T-helper 2 cell treated with Interferon-gamma antibody and Interleukin-4, amounts not matched to agents 100 ng/mL and 5 ng/mL, for 36 hours (primary cell): Measurements from ENCODE around the gene SCN8A. TPM values are rescaled to one million over a fixed set of nuclear protein-coding genes. Genes with fewer than 3 reads are reported as not detected.
"Not testable (repeated sequence)": the region's sequence is repeated elsewhere in the genome, so short reads cannot be mapped to it uniquely, and the experiment has no call there.

ENCODE experiments used
- intact Hi-C: fragments of 100-400 bp; cut with micrococcal nuclease; formaldehyde crosslinking; loops from one replicate; pipeline ENCODE4 v1.15.1; 2023
- total RNA-seq: library from RNA; stranded (reverse); gene quantifications from 2 replicates; pipeline ENCODE4 v1.2.3, GENCODE V29; 2022

Gene SCN8A
- total RNA-seq, 1 donor from 2014 or later = 0.64 TPM

DNA sequence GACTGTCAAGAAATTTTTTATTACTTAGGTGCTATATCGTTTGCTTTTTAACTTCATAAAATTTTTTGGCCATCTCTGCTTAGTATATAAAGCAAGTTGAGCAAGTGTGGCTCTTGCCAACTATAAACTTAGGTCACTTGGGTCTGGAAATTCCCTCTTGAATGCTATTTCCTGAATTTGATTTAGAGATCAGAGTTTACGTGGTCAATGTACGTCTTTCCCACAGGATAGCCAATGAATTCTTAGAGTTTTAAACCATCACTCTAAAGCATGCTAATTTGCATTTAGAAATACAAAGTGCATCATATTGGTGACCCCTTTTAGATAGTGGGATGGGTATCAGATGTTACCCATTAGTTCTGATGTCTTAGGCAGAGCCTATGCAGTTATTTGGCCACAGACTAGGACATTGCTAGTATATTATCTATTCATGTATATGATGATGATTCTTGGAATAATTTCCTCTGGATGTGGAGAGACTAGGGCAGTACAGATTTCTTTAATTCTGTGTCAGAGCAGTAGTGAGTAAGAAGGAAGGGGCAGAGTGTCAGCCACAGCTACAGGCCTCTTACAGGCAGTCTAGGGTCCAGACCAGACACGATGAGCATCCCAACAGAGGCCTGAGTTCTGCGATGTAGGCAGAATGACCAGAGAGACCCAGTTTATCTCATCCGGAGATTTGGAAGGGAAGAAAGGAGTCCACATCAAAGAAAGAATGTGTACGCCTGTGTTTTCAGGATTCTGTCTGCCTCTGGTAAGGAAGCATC is 30.3 kb downstream of the SCN8A start:
- intact Hi-C loops = no loop called here

GRCh38 chr12:51622564-51622963 is 31.5 kb downstream of the SCN8A start:
- intact Hi-C loops = no loop called here

DNA sequence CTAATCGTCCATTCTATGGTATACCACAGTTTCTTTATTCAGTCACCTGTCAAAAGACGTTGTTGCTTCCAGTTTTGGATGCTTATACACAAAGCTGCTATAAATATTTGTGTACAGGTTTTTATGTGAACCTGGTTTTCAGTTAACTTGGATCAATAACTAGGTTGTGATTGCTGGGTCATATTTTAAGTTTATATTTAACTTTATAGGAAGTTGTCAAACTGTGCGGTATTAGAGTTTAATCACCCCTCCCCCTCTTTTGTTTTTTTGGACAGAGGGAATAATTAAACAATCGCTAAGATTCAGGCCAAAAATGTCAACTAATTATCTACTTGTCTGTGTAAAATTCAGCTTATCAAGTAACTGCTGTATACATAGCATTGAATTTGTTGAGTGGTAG is 34.3 kb downstream of the SCN8A start:
- intact Hi-C loops = no loop called here

DNA sequence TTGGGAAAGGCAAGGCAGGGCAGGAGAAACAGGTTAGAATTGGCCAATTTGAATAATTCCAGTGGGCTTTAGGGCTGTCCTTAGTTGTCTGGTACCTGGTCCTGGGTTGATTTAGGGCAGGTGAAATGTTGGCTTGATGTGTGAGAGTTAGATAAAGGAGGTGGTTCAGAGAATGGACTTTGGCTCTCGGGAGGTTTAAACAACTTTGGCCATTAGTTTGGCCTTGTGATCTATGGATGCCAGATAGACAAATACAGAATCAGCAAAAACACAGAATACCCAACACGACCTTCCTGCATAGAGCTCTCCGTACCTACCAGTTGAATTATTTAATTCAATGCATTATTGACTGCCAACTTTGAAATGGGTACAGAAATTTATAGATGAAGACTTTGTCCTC is 35.1 kb downstream of the SCN8A start:
- intact Hi-C loops = no loop called here

GRCh38 chr12:51626629-51627028 is 35.6 kb downstream of the SCN8A start:
- intact Hi-C loops = no loop called here

DNA sequence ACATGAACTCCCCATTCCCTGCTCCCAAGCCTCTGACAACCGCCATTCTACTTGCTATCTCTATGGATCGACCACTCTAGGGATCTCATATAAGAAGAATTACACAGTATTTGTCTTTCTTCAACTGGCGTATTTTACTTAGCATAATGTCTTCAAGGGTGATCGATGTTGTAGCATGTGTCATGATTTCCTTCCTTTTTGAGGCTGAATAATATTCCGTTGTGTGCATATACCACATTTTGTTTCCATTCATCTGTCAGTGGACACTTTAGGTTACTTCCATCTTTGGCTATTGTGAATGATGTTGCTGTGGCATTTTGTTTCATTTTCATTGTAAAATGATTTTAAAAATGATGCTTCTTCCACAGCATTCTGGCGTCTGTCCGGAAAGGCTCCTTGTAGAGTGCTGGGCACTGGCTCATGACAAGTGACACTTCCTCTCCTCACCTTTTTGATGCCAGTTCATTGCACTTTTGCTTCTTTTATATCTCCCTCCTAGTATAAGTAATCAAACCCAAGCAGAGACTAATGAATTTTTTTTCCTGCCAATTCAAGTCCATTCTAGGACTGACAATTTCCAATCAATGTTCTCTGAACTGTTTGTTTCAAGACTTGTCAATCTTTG is 39.3 kb downstream of the SCN8A start:
- intact Hi-C loops = no loop called here

DNA sequence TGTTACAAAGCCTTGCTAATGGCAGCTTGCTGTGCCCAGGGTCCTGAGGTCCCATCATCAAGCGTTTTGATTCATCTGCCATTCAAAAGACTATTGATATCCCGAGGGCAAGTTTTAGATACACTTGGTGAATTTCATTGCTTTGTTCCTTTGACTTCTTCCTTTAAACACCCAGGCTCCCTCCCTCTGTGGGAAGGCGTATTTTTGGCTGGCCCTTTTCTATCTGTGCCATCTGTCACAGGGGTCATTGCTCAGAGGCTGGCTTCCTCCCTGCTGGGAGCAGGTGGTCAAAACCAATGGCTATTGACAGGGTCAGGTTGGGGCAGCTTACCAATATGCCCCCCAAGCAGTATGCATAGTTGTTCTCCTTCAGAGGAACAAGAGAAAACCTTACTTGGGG is 40.0 kb downstream of the SCN8A start:
- intact Hi-C loops = no loop called here

DNA sequence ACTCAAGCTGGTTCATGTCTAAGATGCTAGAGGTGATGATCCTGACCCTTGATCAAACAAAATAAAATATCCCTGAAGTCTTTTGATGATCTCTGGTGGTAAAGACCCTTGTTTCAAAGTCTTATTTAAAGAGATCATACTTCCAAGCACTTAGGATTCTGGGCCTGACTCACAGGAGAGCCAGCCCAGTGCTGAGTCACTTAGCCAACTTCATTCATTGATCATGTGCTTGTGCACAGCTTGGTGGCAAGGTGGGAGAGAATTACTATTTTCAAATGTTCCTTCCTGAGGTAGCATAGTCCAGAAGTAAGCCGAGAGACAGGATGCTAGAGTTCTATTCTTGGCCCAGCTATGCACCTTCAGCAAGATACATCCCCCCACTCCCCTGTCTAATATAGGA is 40.6 kb downstream of the SCN8A start:
- intact Hi-C loops = no loop called here

DNA sequence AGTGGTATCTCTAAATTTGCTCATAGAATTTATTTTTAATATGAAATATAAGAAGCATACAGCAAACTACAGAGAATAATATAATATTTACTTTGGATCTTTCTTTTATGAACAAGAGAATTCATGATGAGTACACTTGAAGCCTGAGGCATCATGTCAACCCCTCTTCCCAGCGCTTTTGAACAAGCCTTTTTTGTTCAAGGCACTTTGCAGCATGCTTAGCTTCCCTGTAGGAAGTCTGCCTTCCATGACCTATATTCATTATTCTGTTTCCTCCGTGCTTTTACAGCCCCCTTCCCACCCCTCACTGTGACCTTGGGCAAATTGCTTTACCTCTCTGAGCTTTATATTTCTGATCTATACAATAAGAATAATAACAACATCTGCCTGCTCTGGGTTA is 41.6 kb downstream of the SCN8A start:
- intact Hi-C loops = no loop called here

DNA sequence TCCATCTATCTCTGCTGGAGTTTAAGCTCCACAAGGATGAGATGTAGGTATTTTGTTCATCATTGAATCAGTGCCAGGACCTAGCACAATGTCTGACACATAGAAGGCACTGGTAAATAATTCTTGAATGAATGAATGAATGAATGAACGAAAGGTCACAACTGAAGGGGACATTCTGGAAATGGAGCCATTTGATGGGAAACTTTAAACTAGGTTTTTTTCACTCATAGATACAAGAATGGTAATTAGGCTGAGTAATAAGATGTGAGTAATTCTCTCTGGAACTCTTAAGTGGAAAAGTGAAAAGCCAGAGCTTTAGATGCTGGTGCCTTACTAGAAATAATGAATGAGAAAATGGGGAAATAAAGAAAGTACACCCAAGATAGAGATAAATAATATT is 44.3 kb downstream of the SCN8A start:
- intact Hi-C loops = no loop called here

DNA sequence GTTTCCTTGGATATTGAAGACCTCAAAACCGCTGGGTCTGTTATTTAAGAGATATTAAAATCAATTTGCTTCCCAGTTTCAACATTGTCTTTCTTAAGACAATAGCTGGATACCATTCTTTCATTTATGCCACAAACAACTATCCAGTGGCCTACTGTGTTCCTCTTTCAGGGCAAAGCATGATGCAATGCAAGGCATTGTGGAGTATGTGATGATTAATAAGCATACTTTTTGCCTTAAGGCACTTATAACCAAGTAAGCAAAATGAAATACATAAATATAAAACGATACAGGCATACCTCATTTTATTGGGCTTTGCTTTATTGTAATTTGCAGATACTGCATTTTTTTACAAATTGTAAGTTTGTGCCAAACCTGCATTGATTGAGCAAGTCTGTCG is 45.5 kb downstream of the SCN8A start:
- intact Hi-C loops = no loop called here

GRCh38 chr12:51636986-51637385 is 46.0 kb downstream of the SCN8A start:
- intact Hi-C loops = no loop called here

DNA sequence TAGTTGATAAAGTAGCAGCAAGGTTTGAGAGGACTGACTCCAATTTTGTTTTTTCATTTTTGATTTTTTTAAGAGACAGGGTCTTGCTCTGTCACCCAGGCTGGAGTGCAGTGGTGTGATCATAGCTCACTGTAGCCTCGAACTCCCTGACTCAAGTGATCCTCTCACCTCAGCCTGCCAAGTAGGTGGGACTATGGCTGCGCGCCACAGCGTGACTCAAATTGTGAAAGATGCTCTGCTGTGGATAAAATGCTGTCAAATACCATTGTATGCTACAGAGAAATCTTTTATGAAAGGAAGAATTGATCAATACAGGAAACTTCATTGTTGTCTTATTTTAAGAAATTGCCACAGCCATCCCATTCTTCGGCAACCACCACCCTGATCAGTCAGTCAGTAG is 48.3 kb downstream of the SCN8A start:
- intact Hi-C loops = no loop called here

DNA sequence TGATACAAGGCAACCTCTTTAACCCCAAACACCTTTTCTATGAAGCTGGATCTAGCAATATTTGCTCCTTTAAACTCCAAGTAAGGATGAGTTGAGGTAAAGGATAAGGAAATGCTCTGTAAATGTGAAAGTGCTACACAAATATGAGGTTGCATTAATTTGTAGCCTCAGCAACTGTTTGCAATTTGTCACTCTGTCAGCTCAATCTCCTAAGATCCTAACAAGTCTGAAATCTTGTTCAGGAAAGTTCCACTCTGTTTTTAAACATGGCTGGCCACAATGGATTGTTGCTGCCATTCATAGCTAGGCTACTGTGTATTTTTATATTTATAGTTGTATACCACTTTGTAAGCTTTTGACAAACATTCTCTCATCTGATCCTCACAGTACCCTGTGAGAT is 51.3 kb downstream of the SCN8A start:
- intact Hi-C loops = no loop called here

DNA sequence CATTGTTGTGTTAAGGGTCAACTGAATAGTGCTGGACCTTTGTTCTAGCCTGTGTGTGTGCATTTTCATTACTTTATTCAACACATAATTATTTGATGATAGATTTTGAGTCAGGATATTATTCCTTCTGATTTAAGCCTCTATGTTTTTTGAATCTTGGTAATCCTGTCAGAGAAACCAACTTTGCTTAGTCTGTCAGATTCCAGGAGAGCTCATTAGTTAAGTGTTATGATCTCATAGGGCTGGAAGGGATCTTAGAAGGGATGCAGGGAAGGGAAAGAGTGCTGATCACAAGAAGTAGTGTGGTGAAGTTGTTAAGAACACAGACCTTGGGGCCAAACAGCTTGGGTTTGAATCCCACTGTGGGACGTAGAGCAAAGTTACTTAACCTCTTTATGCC is 52.9 kb downstream of the SCN8A start:
- intact Hi-C loops = no loop called here

- intact Hi-C loops = not testable (repeated sequence)
These were observed 53.7 kb downstream of the SCN8A start for GRCh38 chr12:51644691-51645090.

- intact Hi-C loops = no loop called here
These were observed 54.9 kb downstream of the SCN8A start for GRCh38 chr12:51645961-51646360.

DNA sequence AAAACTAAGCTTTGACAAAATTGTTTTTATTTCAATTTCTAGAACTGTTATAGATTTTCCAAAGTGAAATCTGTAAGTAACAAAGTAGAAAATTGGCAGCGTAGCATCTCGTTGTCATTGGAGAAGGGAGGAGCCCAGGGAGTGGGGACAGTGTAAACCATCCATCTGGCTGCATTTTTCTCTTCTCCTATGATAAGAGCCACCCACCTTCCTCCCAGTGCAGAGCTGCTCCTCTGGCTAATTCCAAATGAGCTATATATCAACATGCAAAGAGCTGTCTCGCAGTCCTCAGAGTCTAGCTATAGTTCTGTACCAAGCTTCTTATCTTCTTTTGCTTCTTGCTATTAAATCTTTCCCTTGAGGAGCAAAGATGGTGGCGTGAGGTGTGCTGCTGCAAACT is 56.6 kb downstream of the SCN8A start:
- intact Hi-C loops = no loop called here

- intact Hi-C loops = no loop called here
These were observed 62.4 kb downstream of the SCN8A start for GRCh38 chr12:51653431-51653830.

DNA sequence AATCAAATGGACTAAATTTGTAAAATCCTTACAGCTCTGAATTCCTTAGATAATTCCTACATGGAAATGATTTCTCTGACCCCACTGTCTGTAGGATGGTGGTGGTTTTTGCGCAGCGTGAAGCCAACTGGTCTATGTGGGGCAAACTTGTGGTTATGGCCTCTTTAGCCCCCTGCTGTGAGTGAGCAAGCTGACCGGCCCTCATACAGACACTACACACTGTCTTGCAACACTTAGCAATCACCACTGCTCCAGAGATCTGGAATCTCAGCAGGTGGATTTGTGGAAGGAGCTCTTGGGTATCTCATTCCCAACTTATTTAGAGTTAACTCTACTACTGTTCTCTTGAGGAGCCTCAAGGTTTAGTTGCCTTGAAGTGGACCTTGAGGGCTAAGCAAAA is 70.2 kb downstream of the SCN8A start:
- intact Hi-C loops = no loop called here

- intact Hi-C loops = no loop called here
These were observed 70.8 kb downstream of the SCN8A start for GRCh38 chr12:51661836-51662235.

DNA sequence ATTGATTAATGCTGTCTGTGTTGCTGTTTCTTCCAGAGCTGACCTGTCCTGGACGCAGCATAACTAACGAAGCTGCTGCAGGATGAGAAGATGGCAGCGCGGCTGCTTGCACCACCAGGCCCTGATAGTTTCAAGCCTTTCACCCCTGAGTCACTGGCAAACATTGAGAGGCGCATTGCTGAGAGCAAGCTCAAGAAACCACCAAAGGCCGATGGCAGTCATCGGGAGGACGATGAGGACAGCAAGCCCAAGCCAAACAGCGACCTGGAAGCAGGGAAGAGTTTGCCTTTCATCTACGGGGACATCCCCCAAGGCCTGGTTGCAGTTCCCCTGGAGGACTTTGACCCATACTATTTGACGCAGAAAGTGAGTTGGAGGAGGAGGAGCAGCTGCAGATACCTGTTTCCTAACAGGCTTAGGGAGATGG is 71.7 kb downstream of the SCN8A start:
- intact Hi-C loops = no loop called here

GRCh38 chr12:51663390-51663789 is 72.4 kb downstream of the SCN8A start:
- intact Hi-C loops = no loop called here
